ENCODE results near the gene CLSTN1.

DNA sequence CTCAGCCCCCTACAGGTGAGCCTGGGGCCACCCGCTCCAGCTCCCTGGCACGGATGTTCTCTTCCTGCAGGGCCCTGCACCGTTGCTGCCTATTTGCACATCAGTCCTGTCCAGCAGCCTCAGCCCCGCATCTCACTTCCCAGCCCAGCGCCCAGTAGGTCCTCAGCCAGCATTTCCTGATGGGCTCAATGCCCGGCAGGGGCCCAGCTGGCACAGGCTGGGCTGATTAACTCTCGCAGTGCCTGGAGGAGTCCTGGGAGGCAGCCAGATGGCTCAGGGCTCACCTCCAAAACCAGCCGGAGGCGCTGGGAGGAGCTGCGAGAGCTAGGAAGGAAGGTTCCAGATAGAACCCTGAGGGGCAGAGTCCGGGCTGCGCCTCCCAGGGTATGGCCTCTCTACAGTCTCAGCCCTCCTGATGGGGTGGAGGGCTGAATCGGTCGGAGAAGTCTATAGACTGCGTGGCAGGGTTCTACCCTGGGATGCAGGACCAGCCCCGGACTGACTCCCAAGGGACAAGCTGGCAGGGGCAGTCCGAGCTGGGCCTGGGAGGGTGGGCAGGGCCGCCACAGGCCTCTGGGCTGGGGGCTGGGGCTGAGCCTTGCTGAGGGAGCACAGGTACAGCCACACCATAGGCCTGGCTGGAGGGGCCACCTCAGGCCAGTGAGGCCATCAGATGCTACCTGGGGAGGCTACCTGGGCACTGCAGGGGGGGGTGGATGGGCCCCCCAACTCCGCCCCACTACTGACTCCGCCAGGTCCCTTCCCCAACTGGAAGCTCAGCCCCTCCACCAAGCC is 19.2 kb upstream of the CLSTN1 start:
- TF ChIP-seq, protein P1, sequence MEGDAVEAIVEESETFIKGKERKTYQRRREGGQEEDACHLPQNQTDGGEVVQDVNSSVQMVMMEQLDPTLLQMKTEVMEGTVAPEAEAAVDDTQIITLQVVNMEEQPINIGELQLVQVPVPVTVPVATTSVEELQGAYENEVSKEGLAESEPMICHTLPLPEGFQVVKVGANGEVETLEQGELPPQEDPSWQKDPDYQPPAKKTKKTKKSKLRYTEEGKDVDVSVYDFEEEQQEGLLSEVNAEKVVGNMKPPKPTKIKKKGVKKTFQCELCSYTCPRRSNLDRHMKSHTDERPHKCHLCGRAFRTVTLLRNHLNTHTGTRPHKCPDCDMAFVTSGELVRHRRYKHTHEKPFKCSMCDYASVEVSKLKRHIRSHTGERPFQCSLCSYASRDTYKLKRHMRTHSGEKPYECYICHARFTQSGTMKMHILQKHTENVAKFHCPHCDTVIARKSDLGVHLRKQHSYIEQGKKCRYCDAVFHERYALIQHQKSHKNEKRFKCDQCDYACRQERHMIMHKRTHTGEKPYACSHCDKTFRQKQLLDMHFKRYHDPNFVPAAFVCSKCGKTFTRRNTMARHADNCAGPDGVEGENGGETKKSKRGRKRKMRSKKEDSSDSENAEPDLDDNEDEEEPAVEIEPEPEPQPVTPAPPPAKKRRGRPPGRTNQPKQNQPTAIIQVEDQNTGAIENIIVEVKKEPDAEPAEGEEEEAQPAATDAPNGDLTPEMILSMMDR (IDR thresholded peaks at IDR 0.05), result no peak
- no peak for TF ChIP-seq POLR2A (IDR thresholded peaks at IDR 0.05)
